Dendritic cell treated with granulocyte-macrophage colony-stimulating factor and Interleukin-4, amounts not matched to agents 40 ng/mL and 50 ng/mL, for 4 days (primary cell): Measurements from ENCODE around the gene TIAL1.
A peak's percentile ranks its signal among the peaks of the same experiment; 100 is the strongest.

Experiments used
- H3K27ac Mint-ChIP-seq: one replicate; pipeline ENCODE4 v1.8.0; 2022; ENCODE audit warnings: mild to moderate bottlenecking, mixed read lengths
- H3K27me3 Mint-ChIP-seq: one replicate; pipeline ENCODE4 v1.8.0; 2022; ENCODE audit warnings: mild to moderate bottlenecking, mixed read lengths
- H3K36me3 Mint-ChIP-seq: one replicate; pipeline ENCODE4 v1.8.0; 2022; ENCODE audit warnings: low read depth, mixed read lengths
- H3K4me1 Mint-ChIP-seq: one replicate; pipeline ENCODE4 v1.8.0; 2022; ENCODE audit warnings: low read depth, mixed read lengths
- H3K4me3 Mint-ChIP-seq: one replicate; pipeline ENCODE4 v1.8.0; 2022; ENCODE audit warnings: mild to moderate bottlenecking, moderate library complexity, mixed read lengths
- H3K9me3 Mint-ChIP-seq: one replicate; pipeline ENCODE4 v1.8.0; 2022; ENCODE audit warnings: mixed read lengths
- intact Hi-C: fragments of 100-400 bp; cut with micrococcal nuclease; formaldehyde crosslinking; loops from one replicate; pipeline ENCODE4 v1.15.0; 2022

TIAL1 gene

GRCh38 chr10:119596537-119597404 is at the start of gene TIAL1:
Gene TIAL1 (minus strand): TSS chr10:119596964. CDS start chr10:119596465, 499 bp downstream.
- intact Hi-C loops, result loop anchor here (1.0 to 10.0 kb wide), 6 partner anchors 54 to 389 kb away; partner anchors contain the start of genes BAG3, GRK5 and RGS10
- Mint-ChIP-seq H3K27ac (peak within 1 kb of the TSS; percentile 95), H3K4me1 (peaks cover 40% of the 10 kb centered on the region)

GRCh38 chr10:119644994-119645393 is 48.2 kb upstream of the TIAL1 start:
- Mint-ChIP-seq H3K27ac (no peak overlapping the region), H3K27me3 (peaks cover 8% of the 10 kb centered on the region), H3K4me3 (no peak overlapping the region), H3K36me3 (no peaks in the 10 kb centered on the region), H3K4me1 (peaks cover 6% of the 10 kb centered on the region), H3K9me3 (peaks cover 31% of the 10 kb centered on the region)
- intact Hi-C loops, result no loop called here

More at GRCh38 chr10:119596537-119597404, at the start of gene TIAL1:
- Mint-ChIP-seq H3K9me3 (no peaks in the 10 kb centered on the region), H3K4me3 (peak within 1 kb of the TSS; percentile 94), H3K36me3 (peaks cover 41% of the 10 kb centered on the region), H3K27me3 (no peaks in the 10 kb centered on the region)

GRCh38 chr10:119644205-119644814 is 47.5 kb upstream of the TIAL1 start:
- Mint-ChIP-seq H3K4me1 (peaks cover 7% of the 10 kb centered on the region), H3K9me3 (peaks cover 31% of the 10 kb centered on the region), H3K27ac (no peak overlapping the region), H3K27me3 (peaks cover 2% of the 10 kb centered on the region), H3K36me3 (no peaks in the 10 kb centered on the region), H3K4me3 (no peak overlapping the region)
- intact Hi-C loops, result no loop called here

GRCh38 chr10:119643306-119644204 is 46.8 kb upstream of the TIAL1 start:
- H3K9me3 Mint-ChIP-seq, result peaks cover 31% of the 10 kb centered on the region
- no peak overlapping the region for H3K4me3 Mint-ChIP-seq
- H3K36me3 Mint-ChIP-seq, result no peaks in the 10 kb centered on the region
- peaks cover 9% of the 10 kb centered on the region for H3K4me1 Mint-ChIP-seq
- H3K27me3 Mint-ChIP-seq, result peaks cover 2% of the 10 kb centered on the region
- intact Hi-C loops, result no loop called here
- H3K27ac Mint-ChIP-seq, result no peak overlapping the region

GRCh38 chr10:119642556-119643111 is 45.9 kb upstream of the TIAL1 start:
- peaks cover 9% of the 10 kb centered on the region for H3K4me1 Mint-ChIP-seq
- no peak overlapping the region for H3K4me3 Mint-ChIP-seq
- peaks cover 31% of the 10 kb centered on the region for H3K9me3 Mint-ChIP-seq
- intact Hi-C loops, result no loop called here
- H3K36me3 Mint-ChIP-seq, result no peaks in the 10 kb centered on the region
- H3K27ac Mint-ChIP-seq, result no peak overlapping the region
- peaks cover 4% of the 10 kb centered on the region for H3K27me3 Mint-ChIP-seq

GRCh38 chr10:119640875-119641526 is 44.2 kb upstream of the TIAL1 start:
- no peak overlapping the region for H3K27ac Mint-ChIP-seq
- peaks cover 9% of the 10 kb centered on the region for H3K4me1 Mint-ChIP-seq
- peaks cover 24% of the 10 kb centered on the region for H3K9me3 Mint-ChIP-seq
- no peaks in the 10 kb centered on the region for H3K36me3 Mint-ChIP-seq
- intact Hi-C loops, result no loop called here
- no peak overlapping the region for H3K4me3 Mint-ChIP-seq
- peaks cover 4% of the 10 kb centered on the region for H3K27me3 Mint-ChIP-seq

GRCh38 chr10:119640384-119640783 is 43.6 kb upstream of the TIAL1 start:
- no peak overlapping the region for H3K27ac Mint-ChIP-seq
- peaks cover 19% of the 10 kb centered on the region for H3K9me3 Mint-ChIP-seq
- peaks cover 4% of the 10 kb centered on the region for H3K27me3 Mint-ChIP-seq
- peaks cover 9% of the 10 kb centered on the region for H3K4me1 Mint-ChIP-seq
- intact Hi-C loops, result no loop called here
- no peaks in the 10 kb centered on the region for H3K36me3 Mint-ChIP-seq
- no peak overlapping the region for H3K4me3 Mint-ChIP-seq

- Mint-ChIP-seq H3K27me3 (peaks cover 4% of the 10 kb centered on the region), H3K4me3 (no peak overlapping the region), H3K27ac (no peak overlapping the region), H3K36me3 (no peaks in the 10 kb centered on the region), H3K4me1 (peaks cover 9% of the 10 kb centered on the region), H3K9me3 (peaks cover 9% of the 10 kb centered on the region)
- intact Hi-C loops, result no loop called here
Observed at GRCh38 chr10:119638982-119639381, 42.2 kb upstream of the TIAL1 start.

GRCh38 chr10:119637631-119638030 is 40.9 kb upstream of the TIAL1 start:
- Mint-ChIP-seq H3K36me3 (no peaks in the 10 kb centered on the region), H3K27me3 (peaks cover 4% of the 10 kb centered on the region), H3K27ac (no peak overlapping the region), H3K4me1 (peaks cover 9% of the 10 kb centered on the region), H3K4me3 (no peak overlapping the region), H3K9me3 (no peaks in the 10 kb centered on the region)
- intact Hi-C loops, result no loop called here

- Mint-ChIP-seq H3K9me3 (no peaks in the 10 kb centered on the region), H3K4me3 (no peak overlapping the region), H3K4me1 (peaks cover under 1% of the 10 kb centered on the region), H3K27me3 (peaks cover 2% of the 10 kb centered on the region), H3K27ac (no peak overlapping the region), H3K36me3 (no peaks in the 10 kb centered on the region)
- intact Hi-C loops, result no loop called here
Observed at GRCh38 chr10:119634219-119634544, 37.4 kb upstream of the TIAL1 start.

GRCh38 chr10:119633538-119634218 is 36.9 kb upstream of the TIAL1 start:
- intact Hi-C loops, result no loop called here
- H3K4me1 Mint-ChIP-seq, result no peaks in the 10 kb centered on the region
- H3K4me3 Mint-ChIP-seq, result no peak overlapping the region
- no peaks in the 10 kb centered on the region for H3K36me3 Mint-ChIP-seq
- H3K9me3 Mint-ChIP-seq, result no peaks in the 10 kb centered on the region
- peaks cover 2% of the 10 kb centered on the region for H3K27me3 Mint-ChIP-seq
- no peak overlapping the region for H3K27ac Mint-ChIP-seq

- Mint-ChIP-seq H3K4me3 (no peak overlapping the region), H3K4me1 (peaks cover 6% of the 10 kb centered on the region), H3K27ac (no peak overlapping the region), H3K36me3 (no peaks in the 10 kb centered on the region), H3K27me3 (no peaks in the 10 kb centered on the region), H3K9me3 (peaks cover 7% of the 10 kb centered on the region)
- intact Hi-C loops, result no loop called here
Observed at GRCh38 chr10:119630300-119630699, 33.5 kb upstream of the TIAL1 start.
